B cell (primary cell): ENCODE data around the gene MOB1A. TPM values are rescaled to one million over a fixed set of nuclear protein-coding genes. Genes with fewer than 3 reads are reported as not detected.

Experiments
- ATAC-seq: fragments of 200-7000 bp; cut with Tn5 transposase; one replicate; pipeline ENCODE4 v1.10.0; 2021; ENCODE audit warnings: low read depth, mild to moderate bottlenecking, moderate number of reproducible peaks, moderate library complexity
- CTCF ChIA-PET: fragments of 350-600 bp; sonication (Branson Sonifier 250); formaldehyde crosslinking; loops from one replicate; lab custom pipeline; 2021; ENCODE audit warnings: antibody characterized with exemption, inconsistent platforms; lab: Charles Lee
- POLR2A ChIA-PET: fragments of 350-600 bp; sonication (Branson Sonifier 250); formaldehyde crosslinking; loops from one replicate; lab custom pipeline; 2021; ENCODE audit warnings: antibody characterized with exemption; lab: Charles Lee
- DNase-seq: peaks from one replicate; pipeline ENCODE4 v3.0.0; 2013
- H2AFZ ChIP-seq: 2 replicates; pipeline ENCODE4 v1.6.1; 2012; ENCODE audit warnings: mild to moderate bottlenecking, low read depth, low read length; ENCODE audit not compliant: insufficient read depth, poor library complexity, severe bottlenecking
- H3K27ac ChIP-seq, 2 donors: 1 replicate in 1 of 2; 2 replicates in 1 of 2; pipeline ENCODE4 v1.5.1; 2012 to 2013; ENCODE audit warnings: low read length in 2 of 2, mild to moderate bottlenecking in 2 of 2, moderate library complexity in 1 of 2
- H3K27me3 ChIP-seq, 4 experiments: fragments of 200-600 bp in 1 of 4; sonication (generic) in 1 of 4; replicated peaks in 1 of 4; 1 replicate in 2 of 4; 2 replicates in 2 of 4; pipeline versions ENCODE4 v1.6.1 to v1.7.0; 2013 to 2016; ENCODE audit warnings: low read length in 3 of 4, mild to moderate bottlenecking in 2 of 4, mixed read lengths in 1 of 4, moderate library complexity in 1 of 4; ENCODE audit not compliant: insufficient read depth in 4 of 4, control insufficient read depth in 3 of 4; ENCODE audit errors: control extremely low read depth in 1 of 4
- H3K36me3 ChIP-seq, 2 experiments: replicated peaks in 1 of 2; 1 replicate in 1 of 2; 2 replicates in 1 of 2; pipeline versions ENCODE4 v1.6.1 to v1.7.1; 2013; ENCODE audit warnings: low read length in 1 of 2; ENCODE audit not compliant: insufficient read depth in 2 of 2, control insufficient read depth in 1 of 2; ENCODE audit errors: control extremely low read depth in 1 of 2, extremely low read depth in 1 of 2
- H3K4me1 ChIP-seq, 2 donors: fragments of 200-600 bp in 1 of 2; sonication (generic) in 1 of 2; 1 replicate in 1 of 2; 2 replicates in 1 of 2; pipeline versions ENCODE4 v1.5.1 to v1.6.1; 2013 to 2017; ENCODE audit warnings: low read length in 2 of 2; ENCODE audit not compliant: control insufficient read depth in 2 of 2, insufficient read depth in 2 of 2
- H3K4me2 ChIP-seq: replicated peaks from 2 replicates; pipeline ENCODE3; 2012; ENCODE audit warnings: mild to moderate bottlenecking, low read depth, low read length; ENCODE audit not compliant: poor library complexity, severe bottlenecking
- H3K4me3 ChIP-seq, 5 experiments: fragments of 200-600 bp in 1 of 5; sonication (generic) in 1 of 5; 1 replicate in 3 of 5; 2 replicates in 2 of 5; pipeline versions ENCODE4 v1.5.1 to v1.7.0; 2011 to 2016; ENCODE audit warnings: low read length in 4 of 5, mild to moderate bottlenecking in 4 of 5, low read depth in 2 of 5, control low read depth in 1 of 5, moderate library complexity in 1 of 5; ENCODE audit not compliant: insufficient read depth in 1 of 5; ENCODE audit errors: control extremely low read depth in 1 of 5, extremely low read depth in 1 of 5
- H3K79me2 ChIP-seq: fragments of 200-600 bp; sonication (generic); one replicate; pipeline ENCODE4 v1.6.0; 2016; ENCODE audit warnings: low read length; ENCODE audit not compliant: control insufficient read depth, insufficient read depth
- H3K9ac ChIP-seq: fragments of 200-600 bp; sonication (generic); 2 replicates; pipeline ENCODE4 v1.6.1; 2017; ENCODE audit warnings: mild to moderate bottlenecking, low read length, moderate library complexity
- H3K9me3 ChIP-seq, 3 donors: one replicate each; pipeline versions ENCODE4 v1.6.1 to v1.7.1; 2013; ENCODE audit warnings: low read length in 2 of 3; ENCODE audit not compliant: control insufficient read depth in 2 of 3, insufficient read depth in 1 of 3; ENCODE audit errors: control extremely low read depth in 1 of 3
- H4K20me1 ChIP-seq: 2 replicates; pipeline ENCODE4 v1.6.0; 2012; ENCODE audit warnings: mild to moderate bottlenecking, low read length; ENCODE audit not compliant: insufficient read depth, control insufficient read depth, poor library complexity, severe bottlenecking
- H3K27ac Mint-ChIP-seq: one replicate; pipeline ENCODE4 v1.8.0; 2021; ENCODE audit warnings: mixed read lengths
- H3K27me3 Mint-ChIP-seq: one replicate; pipeline ENCODE4 v1.8.0; 2021; ENCODE audit warnings: mixed read lengths
- H3K4me1 Mint-ChIP-seq: one replicate; pipeline ENCODE4 v1.8.0; 2021; ENCODE audit warnings: mixed read lengths
- H3K4me3 Mint-ChIP-seq: one replicate; pipeline ENCODE4 v1.8.0; 2021; ENCODE audit warnings: mixed read lengths
- H3K9me3 Mint-ChIP-seq: one replicate; pipeline ENCODE4 v1.8.0; 2022; ENCODE audit warnings: mixed read lengths; ENCODE audit not compliant: insufficient read depth
- CTCF ChIP-seq: fragments of 200-600 bp; IDR thresholded peaks from one replicate; pipeline ENCODE4 v1.8.0; 2022; ENCODE audit warnings: antibody characterized with exemption, mild to moderate bottlenecking
- EZH2 ChIP-seq: IDR thresholded peaks from 2 replicates; pipeline ENCODE4 v1.6.1; 2012; ENCODE audit warnings: borderline replicate concordance, low read depth, mild to moderate bottlenecking, moderate library complexity, low read length; ENCODE audit not compliant: insufficient read depth, poor library complexity, severe bottlenecking
- WGBS: methylation state at CpG from one replicate; pipeline ENCODE4 v1.1.5; 2013; ENCODE audit warnings: missing lambda C conversion rate; ENCODE audit not compliant: insufficient coverage; 5-methylcytosine and 5-hydroxymethylcytosine counted together
- intact Hi-C: fragments of 100-400 bp; cut with micrococcal nuclease; formaldehyde crosslinking; loops from one replicate; pipeline ENCODE4 v1.10.0; 2022
- polyA plus RNA-seq: library from polyadenylated mRNA; depleted of rRNA; stranded (reverse); fragments of >200 nt; gene quantifications from 2 replicates; pipeline ENCODE4 v1.2.3, GENCODE V29; 2012
- total RNA-seq, 2 donors: library from RNA; stranded (reverse); fragments of 120-200 nt in 1 of 2; gene quantifications; 1 replicate in 1 of 2; 2 replicates in 1 of 2; pipeline versions ENCODE4 v1.2.3 to v1.2.4, GENCODE V29; 2013 to 2022

Gene MOB1A
- total and polyA plus RNA-seq, 2 donors (not counting 1 experiment from before 2014, with no cell fraction given) = 43.3 to 219 TPM

GRCh38 chr2:74107071-74107470 lies 71.6 kb downstream of the MOB1A start:
- no peak for DNase-seq
- no peak overlapping the region for H3K27ac Mint-ChIP-seq
- H3K9me3 ChIP-seq = no peaks in the 10 kb centered on the region
- H3K4me3 ChIP-seq = no peak overlapping the region
- H3K27me3 Mint-ChIP-seq = no peaks in the 10 kb centered on the region
- POLR2A ChIA-PET = no interaction called here
- CTCF ChIA-PET = interaction anchor here (1.3 kb wide), 1 partner anchor 186 kb away, joined by 3 read pairs; no protein-coding TSS in a partner anchor
- H3K9me3 Mint-ChIP-seq = no peaks in the 10 kb centered on the region
- 94% methylated on average over 5 of the region's 12 CpGs for WGBS
- ATAC-seq = no peak
- H3K79me2 ChIP-seq = no peaks in the 10 kb centered on the region
- no peak overlapping the region for H3K4me2 ChIP-seq
- no peaks in the 10 kb centered on the region for H4K20me1 ChIP-seq
- no peaks in the 10 kb centered on the region for H3K27me3 ChIP-seq
- H3K4me1 ChIP-seq = no peaks in the 10 kb centered on the region
- intact Hi-C loops = no loop called here
- no peak overlapping the region for H3K27ac ChIP-seq
- no peak overlapping the region for H3K4me3 Mint-ChIP-seq
- peaks cover 0 to 16% of the 10 kb centered on the region in 2 experiments for H3K36me3 ChIP-seq
- H3K4me1 Mint-ChIP-seq = no peaks in the 10 kb centered on the region
- H2AFZ ChIP-seq = no peak overlapping the region
- H3K9ac ChIP-seq = no peak overlapping the region
- TF ChIP-seq CTCF (no peak), EZH2 (no peak)

DNA sequence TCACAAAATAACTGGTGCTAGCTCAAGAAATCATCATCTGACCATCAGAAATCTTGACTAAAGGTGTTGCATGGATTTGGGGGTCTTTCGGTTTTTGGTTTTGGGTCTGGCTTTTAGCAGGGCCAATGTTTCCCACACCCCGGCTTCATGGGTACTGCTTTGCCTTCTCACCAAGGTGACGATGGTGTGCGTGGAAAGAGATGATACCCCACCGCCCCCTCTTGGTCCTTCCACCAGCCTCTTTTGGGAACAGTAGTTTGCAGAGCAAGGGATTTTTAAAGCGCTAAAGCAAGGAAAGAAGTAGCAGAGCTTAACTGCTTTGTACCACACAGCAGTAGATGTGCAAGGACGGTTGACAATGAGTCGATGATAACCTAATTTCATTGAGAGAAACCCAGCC lies 73.3 kb downstream of the MOB1A start:
- ATAC-seq (no peak), DNase-seq (no peak)
- no peaks in the 10 kb centered on the region for H3K4me1 Mint-ChIP-seq
- Histone ChIP-seq H3K27me3 (no peaks in the 10 kb centered on the region), H3K4me2 (no peak overlapping the region), H3K9ac (no peak overlapping the region), H3K9me3 (no peaks in the 10 kb centered on the region), H2AFZ (no peak overlapping the region), H4K20me1 (no peaks in the 10 kb centered on the region), H3K36me3 (peaks cover 0 to 29% of the 10 kb centered on the region in 2 experiments), H3K4me3 (no peak overlapping the region), H3K27ac (no peak overlapping the region), H3K4me1 (no peaks in the 10 kb centered on the region), H3K79me2 (no peaks in the 10 kb centered on the region)
- TF ChIP-seq EZH2 (no peak), CTCF (no peak)
- ChIA-PET POLR2A (no interaction called here), CTCF (interaction anchor here (0.7 to 2.6 kb wide), 5 partner anchors 103 to 281 kb away, joined by 3 to 21 read pairs (median 7); partner anchors contain the start of gene STAMBP)
- no peak overlapping the region for H3K4me3 Mint-ChIP-seq
- no peaks in the 10 kb centered on the region for H3K9me3 Mint-ChIP-seq
- intact Hi-C loops = no loop called here
- no peaks in the 10 kb centered on the region for H3K27me3 Mint-ChIP-seq
- H3K27ac Mint-ChIP-seq = no peak overlapping the region
- 100% methylated on average over 7 of the region's 8 CpGs for WGBS
